ENCODE measurements around the gene ZNF611.
A peak's percentile ranks its signal among the peaks of the same experiment; 100 is the strongest.
"Not testable (repeated sequence)": the region's sequence is repeated elsewhere in the genome, so short reads cannot be mapped to it uniquely, and the experiment has no call there.

The ZNF611 gene

DNA sequence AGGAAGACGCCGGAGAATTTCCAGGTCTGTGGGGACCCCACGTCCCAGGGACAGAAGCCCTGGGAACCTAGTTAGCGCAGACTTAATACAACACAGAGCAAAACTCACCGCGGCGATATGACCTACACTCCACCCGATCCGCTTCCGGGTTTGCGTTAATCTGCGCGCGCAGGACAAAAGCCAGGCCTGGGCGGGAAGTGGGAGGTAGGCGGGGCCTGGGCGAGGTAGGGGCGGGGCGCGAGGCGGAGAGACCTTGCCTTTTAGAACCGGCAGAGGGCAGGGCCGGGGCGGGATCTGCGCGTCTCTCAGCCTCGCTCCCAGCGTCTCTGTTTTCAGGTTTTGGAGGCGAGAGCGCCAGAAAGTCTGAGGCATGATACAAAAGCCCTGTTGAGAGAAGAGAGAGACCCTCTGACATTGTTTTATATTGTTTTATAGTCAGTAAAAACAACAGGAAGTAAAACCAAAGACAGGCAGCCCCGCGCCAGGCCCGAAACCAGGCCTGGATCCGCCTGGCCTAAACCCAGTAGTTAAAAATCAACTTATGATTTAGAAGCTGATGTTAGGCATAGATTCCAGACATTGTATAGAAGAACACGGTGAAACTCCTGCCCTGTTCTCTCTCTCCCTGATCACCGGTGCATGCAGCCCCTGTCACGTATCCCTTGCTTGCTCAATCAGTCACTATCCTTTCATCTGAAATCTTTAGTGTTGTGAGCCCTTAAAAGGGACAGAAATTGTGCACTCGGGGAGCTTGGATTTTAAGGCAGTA lies at the start of gene ZNF611:
Gene ZNF611, minus strand, starts transcription at position 152 of the 769 bp plus-strand sequence. CDS start 19,150 bp downstream, outside the sequence.
- DNase-seq (ENCODE audit: low read depth in 2 of 2): peak; percentile 98 to 99

GRCh38 chr19:52782864-52783263 lies 48.0 kb upstream of the ZNF611 start:
- not testable (repeated sequence) for DNase-seq (ENCODE audit: low read depth in 2 of 2)

GRCh38 chr19:52778811-52779210 lies 44.0 kb upstream of the ZNF611 start:
- no peak for DNase-seq (ENCODE audit: low read depth in 2 of 2)

- not testable (repeated sequence) for DNase-seq (ENCODE audit: low read depth in 2 of 2)
These were observed 21.6 kb upstream of the ZNF611 start for GRCh38 chr19:52756447-52756846.

DNA sequence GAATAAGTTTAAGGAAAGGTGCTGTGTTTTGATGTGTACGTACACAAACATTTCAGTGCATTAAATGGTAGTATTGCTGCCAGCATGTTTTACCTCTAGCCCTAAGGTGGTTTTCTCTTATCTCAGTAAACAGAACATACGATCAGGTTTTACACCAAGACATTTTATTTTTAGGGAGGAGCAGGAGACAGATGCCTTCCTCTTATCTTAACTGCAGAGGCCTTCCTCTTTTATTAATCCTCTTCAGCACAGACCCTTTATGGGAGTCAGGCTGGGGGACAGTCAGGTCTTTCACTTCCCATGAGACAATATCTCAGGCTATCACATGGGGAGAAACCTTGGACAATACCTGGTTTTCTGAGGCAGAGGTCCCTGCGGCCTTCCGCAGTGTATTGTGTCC lies 14.9 kb upstream of the ZNF611 start:
- no peak for DNase-seq (ENCODE audit: low read depth in 2 of 2)

DNA sequence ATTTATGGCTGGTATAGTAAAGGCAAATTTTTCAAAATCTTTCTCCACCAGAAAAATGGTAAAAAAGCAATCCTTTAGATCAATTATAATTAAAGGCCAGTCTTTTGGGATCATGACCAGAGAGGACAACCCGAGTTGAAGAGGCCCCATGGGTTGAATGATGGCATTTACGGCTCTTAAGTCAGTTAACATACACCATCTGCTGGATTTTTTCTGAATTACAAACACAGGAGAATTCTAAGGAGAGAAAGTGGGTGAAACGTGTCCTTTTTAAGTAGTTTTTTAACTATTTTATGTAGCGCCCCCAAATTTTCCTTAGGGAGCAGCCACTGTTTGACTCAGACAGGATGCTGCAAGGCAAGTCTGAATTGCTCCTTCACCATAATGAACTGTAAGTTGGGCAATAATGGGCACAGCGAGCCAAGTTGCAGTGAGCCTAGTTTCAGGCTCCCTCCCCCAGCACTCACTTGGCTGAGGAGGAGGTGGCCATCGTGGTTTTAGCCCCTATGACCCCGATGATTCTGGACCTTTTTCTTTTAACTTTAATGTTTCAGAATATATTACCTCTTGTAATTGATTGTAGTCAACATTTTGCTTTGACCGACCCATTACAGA lies 13.6 kb upstream of the ZNF611 start:
- no peak for DNase-seq (ENCODE audit: low read depth in 2 of 2)

DNA sequence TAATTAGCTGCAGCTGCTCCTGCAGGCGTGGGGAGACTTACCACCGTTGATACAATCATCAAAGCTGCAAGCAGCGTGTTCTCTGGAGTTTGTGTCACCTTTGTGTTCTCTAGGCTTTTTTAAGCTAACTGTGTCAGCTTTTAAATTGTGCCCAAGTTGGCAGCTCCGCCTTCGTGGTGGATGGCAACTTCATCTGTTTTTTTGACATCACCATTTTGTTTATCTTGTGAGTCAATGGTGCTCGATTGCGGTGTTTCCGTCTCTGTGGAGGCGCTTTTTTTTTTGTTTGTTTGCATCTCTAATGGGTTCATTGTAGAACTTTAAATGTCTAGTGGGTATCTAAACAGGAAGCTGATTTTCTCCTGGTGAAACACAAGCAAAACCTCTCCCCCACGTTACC lies 11.1 kb upstream of the ZNF611 start:
- not testable (repeated sequence) for DNase-seq (ENCODE audit: low read depth in 2 of 2)

- no peak for DNase-seq (ENCODE audit: low read depth in 2 of 2)
These were observed 8.2 kb upstream of the ZNF611 start for GRCh38 chr19:52743091-52743490.

DNA sequence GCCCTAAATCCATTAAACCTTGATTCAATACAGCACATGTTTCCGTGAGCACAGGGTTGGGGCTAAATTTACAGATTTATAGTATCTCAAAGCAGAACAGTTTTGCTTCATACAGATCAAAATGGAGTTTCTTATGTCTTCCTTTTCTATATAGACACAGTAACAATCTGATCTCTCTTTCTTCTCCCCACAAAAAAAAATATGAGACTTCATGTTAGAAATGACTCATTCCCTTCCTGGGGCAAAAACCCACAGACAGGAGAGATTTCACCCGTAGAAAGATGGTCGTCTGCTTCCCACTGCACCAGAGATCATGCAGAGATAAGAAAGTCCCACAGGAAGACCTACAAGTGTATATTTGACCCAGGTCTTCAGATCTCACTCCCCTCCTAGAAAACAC lies 7.7 kb upstream of the ZNF611 start:
- no peak for DNase-seq (ENCODE audit: low read depth in 2 of 2)

- DNase-seq (ENCODE audit: low read depth in 2 of 2): no peak
These were observed 7.2 kb upstream of the ZNF611 start for GRCh38 chr19:52741951-52742485.

DNA sequence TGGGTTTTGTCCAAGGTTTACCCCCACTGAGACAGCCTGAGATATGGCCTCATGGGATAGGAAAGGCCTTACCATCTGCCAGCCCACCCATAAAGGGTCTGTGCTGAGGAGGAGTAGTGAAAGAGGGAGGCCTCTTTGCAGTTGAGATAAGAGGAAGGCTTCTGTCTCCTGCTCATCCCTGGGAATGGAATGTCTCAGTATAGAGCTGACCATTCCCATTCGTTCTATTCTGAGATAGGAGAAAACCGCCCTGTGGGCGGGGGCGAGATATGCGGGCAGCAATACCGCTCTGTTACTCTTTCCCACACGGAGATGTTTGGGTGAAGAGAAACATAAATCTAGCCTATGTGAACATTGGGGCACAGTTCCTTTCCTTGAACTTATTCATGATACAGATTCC lies 6.5 kb upstream of the ZNF611 start:
- DNase-seq (ENCODE audit: low read depth in 2 of 2): not testable (repeated sequence)

DNA sequence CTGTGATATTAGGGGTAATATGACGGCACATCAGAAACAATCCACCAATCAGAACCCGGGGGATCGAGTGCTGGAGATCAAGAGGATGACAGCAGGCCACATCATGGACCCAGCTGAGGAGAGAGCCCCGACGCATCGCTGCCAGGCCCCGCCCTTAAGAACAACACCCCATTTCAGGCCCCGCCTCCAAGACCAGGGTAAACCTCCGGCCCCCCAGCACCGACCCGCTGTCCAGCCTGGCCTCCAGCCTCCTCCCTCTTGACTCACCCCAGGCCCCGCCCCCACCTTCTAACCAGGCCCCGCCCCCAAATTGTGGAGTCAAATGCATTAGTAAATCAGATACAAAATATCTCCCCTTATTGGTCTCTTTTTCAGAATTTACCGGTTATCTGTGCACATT lies 4.7 kb upstream of the ZNF611 start:
- no peak for DNase-seq (ENCODE audit: low read depth in 2 of 2)

GRCh38 chr19:52735734-52736133 lies 890 bp upstream of the ZNF611 start:
- no peak for DNase-seq (ENCODE audit: low read depth in 2 of 2)

DNA sequence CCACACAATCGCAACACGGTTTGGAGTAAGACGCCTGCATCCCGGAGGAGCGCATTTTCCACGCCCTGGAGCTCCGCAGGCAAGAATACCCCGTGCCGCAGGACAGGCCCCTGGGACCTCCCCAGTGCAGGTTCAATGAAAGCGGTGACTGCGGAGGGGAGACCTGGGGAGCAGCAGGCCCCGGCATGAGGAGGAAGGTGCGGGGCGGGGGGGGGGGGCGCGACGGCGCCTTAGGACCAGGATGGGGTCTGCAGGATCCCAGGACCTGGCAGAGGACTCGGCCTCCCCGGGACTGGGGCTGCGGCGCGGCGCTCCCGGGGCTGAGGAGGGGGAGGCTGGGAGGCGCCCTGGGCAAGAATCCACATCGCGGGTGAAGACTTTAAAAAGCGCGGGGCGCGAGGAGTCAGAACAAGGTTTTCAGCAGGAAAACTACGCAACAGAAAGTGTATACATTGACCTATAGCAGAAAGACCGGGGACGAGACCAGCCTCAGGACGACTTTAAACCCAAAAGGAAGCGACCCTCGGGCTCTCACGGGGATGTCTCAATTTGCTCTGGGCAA lies 432 bp downstream of the ZNF611 start:
- no peak for DNase-seq (ENCODE audit: low read depth in 2 of 2)

GRCh38 chr19:52726051-52726450 lies 8.8 kb downstream of the ZNF611 start:
- DNase-seq (ENCODE audit: low read depth in 2 of 2): not testable (repeated sequence)

DNA sequence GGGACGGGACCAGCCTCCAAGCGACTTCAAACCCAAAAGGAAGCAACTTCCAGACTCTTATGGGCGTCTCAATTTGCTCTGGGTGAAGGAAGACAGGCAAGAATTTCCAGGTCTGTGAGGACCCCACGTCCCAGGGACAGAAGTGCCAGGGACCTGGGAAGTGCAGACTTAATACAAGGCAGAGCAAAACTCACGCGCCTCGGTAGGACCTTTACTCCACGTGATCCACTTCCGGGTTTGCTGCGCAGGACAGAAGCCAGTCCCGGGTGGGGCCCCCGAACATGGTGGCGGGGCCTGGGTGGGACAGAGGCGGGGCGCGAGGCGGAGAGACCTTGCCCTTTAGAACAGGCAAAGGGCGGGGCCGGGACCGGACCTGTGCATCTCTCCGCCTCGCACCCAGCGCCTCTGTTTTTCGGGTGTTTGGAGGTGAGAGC lies 9.3 kb downstream of the ZNF611 start:
- no peak for DNase-seq (ENCODE audit: low read depth in 2 of 2)

GRCh38 chr19:52724701-52725514 lies 9.9 kb downstream of the ZNF611 start:
- no peak for DNase-seq (ENCODE audit: low read depth in 2 of 2)

GRCh38 chr19:52723907-52724598 lies 10.8 kb downstream of the ZNF611 start:
- DNase-seq (ENCODE audit: low read depth in 2 of 2): not testable (repeated sequence)

DNA sequence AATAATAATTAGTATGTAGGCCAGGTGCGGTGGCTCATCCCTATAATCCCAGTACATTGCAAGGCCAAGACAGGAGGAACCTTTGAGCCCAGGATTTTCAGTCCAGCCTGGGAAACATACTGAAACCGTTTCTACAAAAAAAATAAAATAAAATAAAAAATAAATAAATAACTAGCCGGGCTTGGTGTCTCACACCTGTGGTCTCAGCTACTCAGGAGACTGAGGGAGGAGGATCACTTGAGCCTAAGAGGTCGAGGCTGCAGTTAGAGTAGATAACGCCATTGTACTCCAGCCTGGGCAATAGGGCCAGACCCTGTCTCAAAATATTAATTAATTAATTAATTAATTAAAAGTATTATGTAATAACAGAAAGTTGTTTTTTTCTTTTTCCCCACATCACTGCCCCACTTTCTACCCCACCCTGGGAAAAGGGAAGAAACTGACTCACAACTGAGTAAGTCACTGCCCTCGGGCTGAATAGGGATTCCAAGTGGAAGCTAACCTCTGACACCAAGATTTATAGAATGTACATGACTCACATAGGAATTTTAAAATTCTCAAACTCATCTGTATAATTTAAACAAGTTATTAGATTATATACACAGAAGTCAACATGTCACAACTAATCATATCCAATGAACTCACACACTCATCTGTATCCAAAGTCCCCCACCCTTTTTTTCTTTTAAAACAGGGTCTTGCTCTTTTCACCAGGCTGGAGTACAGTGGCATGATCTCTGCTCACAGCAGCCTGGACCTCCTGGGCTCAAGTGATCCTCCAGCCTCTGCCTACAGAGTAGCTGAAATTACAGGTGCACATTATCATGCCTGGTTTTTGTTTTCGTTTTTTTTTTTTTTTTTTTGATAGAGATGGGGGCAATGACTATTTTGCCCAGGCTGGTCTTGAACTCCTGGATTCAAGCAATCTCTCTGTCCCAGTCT lies 12.5 kb downstream of the ZNF611 start:
- no peak for DNase-seq (ENCODE audit: low read depth in 2 of 2)

- DNase-seq (ENCODE audit: low read depth in 2 of 2): not testable (repeated sequence)
These were observed 14.3 kb downstream of the ZNF611 start for GRCh38 chr19:52720541-52720940.
